Dermis blood vessel endothelial cell (primary cell): ENCODE results near the gene FCN2. TPM values are rescaled to one million over a fixed set of nuclear protein-coding genes. Genes with fewer than 3 reads are reported as not detected.

Experiments used
- DNase-seq: peaks from one replicate; pipeline ENCODE4 v3.0.0; 2010
- total RNA-seq: library from RNA; depleted of rRNA; stranded (reverse); fragments of >200 nt; gene quantifications from 2 replicates; pipeline ENCODE4 v1.2.3, GENCODE V29; 2014

The FCN2 gene
- total RNA-seq, 1 donor from 2014 or later, result not detected

- no peak for DNase-seq
Measured at GRCh38 chr9:134913041-134913712, 32.6 kb downstream of the FCN2 start.

GRCh38 chr9:134913713-134914500 is 33.3 kb downstream of the FCN2 start:
- no peak for DNase-seq

- DNase-seq, result no peak
Measured at GRCh38 chr9:134914501-134914834, 33.9 kb downstream of the FCN2 start.

GRCh38 chr9:134915046-134915985 is 34.7 kb downstream of the FCN2 start:
- no peak for DNase-seq

GRCh38 chr9:134916161-134916665 is 35.6 kb downstream of the FCN2 start:
- DNase-seq, result no peak

GRCh38 chr9:134917431-134918373 is 37.1 kb downstream of the FCN2 start, which contains the start of gene FCN1:
Gene FCN1, minus strand, starts transcription at chr9:134917912. Its CDS starts 41 bp downstream, at chr9:134917871.
- DNase-seq, result no peak

- DNase-seq, result no peak
Measured at GRCh38 chr9:134918646-134919045, 38.0 kb downstream of the FCN2 start.

- DNase-seq, result no peak
Measured at GRCh38 chr9:134919303-134919702, 38.7 kb downstream of the FCN2 start.

GRCh38 chr9:134922066-134922931 is 41.7 kb downstream of the FCN2 start:
- no peak for DNase-seq

- DNase-seq, result no peak
Measured at GRCh38 chr9:134922932-134923240, 42.3 kb downstream of the FCN2 start.

GRCh38 chr9:134923466-134923865 is 42.9 kb downstream of the FCN2 start:
- no peak for DNase-seq

- DNase-seq, result no peak
Measured at GRCh38 chr9:134925011-134925511, 44.5 kb downstream of the FCN2 start.

GRCh38 chr9:134928436-134929192 is 48.0 kb downstream of the FCN2 start:
- no peak for DNase-seq

GRCh38 chr9:134929193-134930158 is 48.9 kb downstream of the FCN2 start:
- no peak for DNase-seq

- DNase-seq, result no peak
Measured at GRCh38 chr9:134930398-134930797, 49.8 kb downstream of the FCN2 start.

GRCh38 chr9:134932171-134932570 is 51.6 kb downstream of the FCN2 start:
- no peak for DNase-seq

GRCh38 chr9:134932606-134933005 is 52.0 kb downstream of the FCN2 start:
- no peak for DNase-seq

GRCh38 chr9:134933076-134933659 is 52.6 kb downstream of the FCN2 start:
- DNase-seq, result no peak
